Measurements from ENCODE around the gene TAS1R1.

- TF ChIP-seq CTCF (conservative IDR thresholded peaks at IDR 0.05; ENCODE audit: low read depth in 2 of 2): no peak
- no peak for TF ChIP-seq EZH2phosphoT487 (IDR thresholded peaks at IDR 0.05; ENCODE audit: unreplicated experiment)
Measured at GRCh38 chr1:6596351-6596750, 41.2 kb downstream of the TAS1R1 start.
